ENCODE data around the gene ULBP1. TPM values are rescaled to one million over a fixed set of nuclear protein-coding genes. Genes with fewer than 3 reads are reported as not detected.
"Not testable (repeated sequence)": the region's sequence is repeated elsewhere in the genome, so short reads cannot be mapped to it uniquely, and the experiment has no call there.

Gene ULBP1
- total RNA-seq, 2 experiments from 2014 or later = 2.5 to 2.7 TPM

DNA sequence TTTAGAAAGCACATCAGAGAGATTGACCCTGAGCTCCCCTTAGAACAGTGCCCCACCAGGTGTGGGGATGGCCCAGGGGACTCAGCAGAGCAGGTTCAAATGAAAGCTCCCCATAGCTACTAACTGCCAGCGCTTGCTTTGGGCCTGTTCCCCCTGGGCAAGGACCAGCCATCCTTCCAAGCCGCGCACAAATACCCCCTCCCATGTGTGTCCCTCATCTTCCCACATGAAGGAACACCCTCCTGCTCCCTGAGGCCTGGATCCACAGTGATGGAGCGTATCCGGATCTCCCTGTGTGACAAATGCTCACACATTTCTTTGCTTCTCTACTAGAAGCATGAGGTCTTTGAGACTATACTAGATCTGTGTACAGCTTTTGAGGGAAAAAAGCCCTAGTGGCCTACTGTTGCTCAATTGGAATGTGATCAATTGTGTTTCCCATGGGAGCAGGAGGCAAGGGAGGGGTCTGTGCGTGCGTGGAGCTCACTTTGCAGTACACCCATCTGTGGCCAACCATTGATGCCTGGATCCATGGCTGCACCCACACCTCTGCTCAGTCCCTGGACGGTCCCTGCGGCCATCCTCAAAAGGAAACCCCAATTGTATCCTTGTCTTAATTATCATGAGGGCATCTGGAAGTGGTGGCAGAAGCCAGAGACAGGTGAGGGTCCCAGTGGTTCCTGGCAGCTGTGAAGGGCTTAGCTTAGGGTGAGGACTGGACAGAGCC is 39.4 kb upstream of the ULBP1 start:
- ChIA-PET POLR2A (no interaction called here), CTCF (interaction anchor here (0.9 to 2.3 kb wide), 9 partner anchors 11 to 149 kb away, joined by 3 to 9 read pairs (median 3); no protein-coding TSS in a partner anchor)
- TF ChIP-seq, protein P1, sequence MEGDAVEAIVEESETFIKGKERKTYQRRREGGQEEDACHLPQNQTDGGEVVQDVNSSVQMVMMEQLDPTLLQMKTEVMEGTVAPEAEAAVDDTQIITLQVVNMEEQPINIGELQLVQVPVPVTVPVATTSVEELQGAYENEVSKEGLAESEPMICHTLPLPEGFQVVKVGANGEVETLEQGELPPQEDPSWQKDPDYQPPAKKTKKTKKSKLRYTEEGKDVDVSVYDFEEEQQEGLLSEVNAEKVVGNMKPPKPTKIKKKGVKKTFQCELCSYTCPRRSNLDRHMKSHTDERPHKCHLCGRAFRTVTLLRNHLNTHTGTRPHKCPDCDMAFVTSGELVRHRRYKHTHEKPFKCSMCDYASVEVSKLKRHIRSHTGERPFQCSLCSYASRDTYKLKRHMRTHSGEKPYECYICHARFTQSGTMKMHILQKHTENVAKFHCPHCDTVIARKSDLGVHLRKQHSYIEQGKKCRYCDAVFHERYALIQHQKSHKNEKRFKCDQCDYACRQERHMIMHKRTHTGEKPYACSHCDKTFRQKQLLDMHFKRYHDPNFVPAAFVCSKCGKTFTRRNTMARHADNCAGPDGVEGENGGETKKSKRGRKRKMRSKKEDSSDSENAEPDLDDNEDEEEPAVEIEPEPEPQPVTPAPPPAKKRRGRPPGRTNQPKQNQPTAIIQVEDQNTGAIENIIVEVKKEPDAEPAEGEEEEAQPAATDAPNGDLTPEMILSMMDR (IDR thresholded peaks at IDR 0.05) = no peak
- ATAC-seq (no peak), DNase-seq (no peak)
- H3K9me3 Mint-ChIP-seq = no peaks in the 10 kb centered on the region
- no peak overlapping the region for H3K27ac Mint-ChIP-seq
- intact Hi-C loops (cut with micrococcal nuclease) = no loop called here
- H3K4me3 Mint-ChIP-seq = peak overlapping the region; percentile 11
- H3K36me3 Mint-ChIP-seq (ENCODE audit: low read depth) = no peaks in the 10 kb centered on the region
- peaks cover 79% of the 10 kb centered on the region for H3K27me3 Mint-ChIP-seq
- peaks cover 19% of the 10 kb centered on the region for H3K4me1 Mint-ChIP-seq (ENCODE audit: low read depth)

DNA sequence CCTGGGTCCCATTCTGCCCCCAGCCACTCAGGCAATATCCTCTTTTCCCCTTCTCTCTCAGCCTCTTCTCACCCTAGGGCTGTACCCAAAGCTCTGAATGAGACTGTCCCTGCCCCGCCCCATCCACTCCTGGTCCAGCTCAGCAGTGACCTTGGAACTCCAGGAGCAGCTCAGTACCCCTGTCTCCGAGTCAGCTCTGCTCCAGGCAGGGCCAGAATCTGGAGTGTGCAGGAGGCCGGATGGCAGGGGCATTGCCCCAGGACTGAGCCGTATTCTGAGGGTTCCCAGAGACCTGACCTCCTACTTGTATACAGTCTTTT is 38.9 kb upstream of the ULBP1 start:
- CTCF ChIA-PET = interaction anchor here (0.7 to 2.3 kb wide), 8 partner anchors 59 to 149 kb away, joined by 3 to 9 read pairs (median 4); no protein-coding TSS in a partner anchor
- Mint-ChIP-seq H3K4me3 (no peak overlapping the region), H3K9me3 (no peaks in the 10 kb centered on the region), H3K27me3 (peaks cover 83% of the 10 kb centered on the region), H3K4me1 (ENCODE audit: low read depth) (peaks cover 19% of the 10 kb centered on the region), H3K27ac (no peak overlapping the region), H3K36me3 (ENCODE audit: low read depth) (no peaks in the 10 kb centered on the region)
- TF ChIP-seq, protein P1 (IDR thresholded peaks at IDR 0.05) = no peak
- POLR2A ChIA-PET = no interaction called here
- intact Hi-C loops (cut with micrococcal nuclease) = no loop called here
- ATAC-seq = no peak
- no peak for DNase-seq

DNA sequence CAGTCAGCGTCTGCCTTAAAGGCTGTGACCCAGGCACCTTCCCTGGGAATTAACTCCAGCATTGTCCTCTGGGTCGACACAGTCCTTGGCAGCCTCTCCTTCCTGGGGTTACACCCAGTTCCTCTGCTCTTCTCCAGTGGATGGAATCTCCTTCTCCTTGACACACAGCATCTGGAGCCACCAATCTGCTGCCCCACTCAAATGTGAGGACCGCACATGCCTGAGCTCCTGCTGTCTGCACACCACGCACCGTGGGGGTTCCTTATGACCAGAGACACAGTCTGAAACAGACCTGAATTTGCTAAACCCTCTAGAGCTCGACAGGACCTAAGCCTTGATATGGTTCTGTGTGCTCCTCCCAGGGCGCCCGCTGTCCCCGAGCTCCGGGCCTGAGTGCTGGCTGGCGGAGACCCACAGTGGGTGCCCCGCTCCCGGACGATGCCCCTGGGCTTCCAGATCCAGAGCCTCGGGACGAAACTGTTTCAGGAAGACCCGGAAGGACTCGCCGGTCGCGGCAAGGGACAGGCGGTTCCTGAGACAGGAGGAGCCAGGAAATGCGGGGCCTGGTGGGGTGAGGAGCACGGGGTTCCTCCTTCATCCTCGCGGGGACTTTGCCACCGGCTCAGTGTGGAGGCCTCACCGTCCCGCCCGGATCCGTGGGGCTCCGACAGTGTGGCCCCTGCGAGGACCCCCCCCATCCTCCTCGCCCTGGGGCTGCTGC is 38.3 kb upstream of the ULBP1 start:
- DNase-seq = no peak
- H3K9me3 Mint-ChIP-seq = no peaks in the 10 kb centered on the region
- no peak for ATAC-seq
- TF ChIP-seq, protein P1 (IDR thresholded peaks at IDR 0.05) = no peak
- H3K4me3 Mint-ChIP-seq = no peak overlapping the region
- no peak overlapping the region for H3K27ac Mint-ChIP-seq
- ChIA-PET CTCF (interaction anchor here (0.6 to 2.3 kb wide), 7 partner anchors 57 to 123 kb away, joined by 3 to 8 read pairs (median 4); no protein-coding TSS in a partner anchor), POLR2A (no interaction called here)
- H3K4me1 Mint-ChIP-seq (ENCODE audit: low read depth) = peaks cover 19% of the 10 kb centered on the region
- H3K36me3 Mint-ChIP-seq (ENCODE audit: low read depth) = no peaks in the 10 kb centered on the region
- H3K27me3 Mint-ChIP-seq = peaks cover 85% of the 10 kb centered on the region
- intact Hi-C loops (cut with micrococcal nuclease) = no loop called here

DNA sequence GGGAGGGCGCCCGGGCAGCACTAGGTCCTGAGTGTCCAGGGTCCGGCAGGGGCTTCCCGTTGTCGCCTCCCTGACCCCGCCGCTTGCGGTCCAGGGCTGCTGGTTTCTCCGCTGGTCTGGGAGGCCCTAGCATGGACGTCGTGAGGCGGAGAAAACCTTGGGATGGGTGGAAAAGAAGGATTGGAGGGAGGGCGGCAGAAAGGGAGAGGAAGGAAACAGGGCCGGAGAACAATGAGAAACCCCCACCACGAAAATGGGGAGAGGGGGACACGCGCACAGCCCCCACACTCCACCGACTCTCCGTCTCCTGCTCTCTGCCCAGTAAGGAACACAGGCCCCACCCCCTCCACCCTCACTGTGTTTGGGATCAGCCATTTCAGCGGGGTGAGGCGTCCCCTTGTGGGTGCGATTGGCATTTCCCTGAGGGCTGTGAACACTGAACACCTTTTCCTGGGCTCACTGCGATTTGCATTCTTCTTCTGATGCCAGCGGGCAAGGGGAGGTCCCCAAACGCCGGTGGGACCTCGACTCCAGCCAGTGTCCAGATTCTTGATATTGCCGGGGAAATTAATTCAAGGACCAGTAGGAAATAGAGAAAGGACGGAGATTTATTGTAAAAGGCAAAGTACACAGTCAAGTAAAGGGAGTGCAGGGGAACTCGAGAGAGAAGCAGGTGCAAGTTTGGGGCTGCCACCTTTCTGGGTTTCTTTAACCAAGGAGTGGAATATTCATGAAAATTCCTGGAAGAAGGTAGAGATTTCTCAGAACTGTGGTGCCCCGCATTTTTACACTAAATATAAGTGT is 37.6 kb upstream of the ULBP1 start:
- Mint-ChIP-seq H3K4me3 (peak overlapping the region; percentile 32), H3K4me1 (ENCODE audit: low read depth) (peaks cover 19% of the 10 kb centered on the region), H3K27ac (no peak overlapping the region), H3K27me3 (peaks cover 84% of the 10 kb centered on the region), H3K9me3 (no peaks in the 10 kb centered on the region), H3K36me3 (ENCODE audit: low read depth) (no peaks in the 10 kb centered on the region)
- POLR2A ChIA-PET = no interaction called here
- DNase-seq (peak; percentile 93), ATAC-seq (peak; percentile 82)
- TF ChIP-seq, protein P1 (IDR thresholded peaks at IDR 0.05) = peak; percentile 75
- intact Hi-C loops (cut with micrococcal nuclease) = loop anchor here (2.0 kb wide), 1 partner anchor 91 kb away; no protein-coding TSS in a partner anchor
- CTCF ChIA-PET = interaction anchor here (0.6 to 1.1 kb wide), 4 partner anchors 57 to 97 kb away, joined by 3 to 8 read pairs (median 3); no protein-coding TSS in a partner anchor

DNA sequence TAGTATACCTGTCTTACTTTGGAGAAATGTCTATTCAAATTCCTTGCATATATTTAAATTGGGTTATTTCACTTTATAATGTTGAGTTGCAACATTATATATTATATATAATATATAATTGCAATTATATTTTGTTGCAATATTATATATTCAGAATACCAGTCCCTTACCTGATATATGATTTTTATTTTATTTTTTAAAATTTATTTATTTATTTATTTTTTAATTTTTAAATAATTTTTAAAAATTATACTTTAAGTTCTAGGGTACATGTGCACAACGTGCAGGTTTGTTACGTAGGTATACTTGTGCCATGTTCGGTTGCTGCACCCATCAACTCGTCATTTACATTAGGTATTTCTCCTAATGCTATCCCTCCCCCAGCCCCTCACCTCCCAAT is 36.7 kb upstream of the ULBP1 start:
- H3K4me3 Mint-ChIP-seq; DNase-seq; POLR2A ChIA-PET; ATAC-seq; H3K9me3 Mint-ChIP-seq; H3K36me3 Mint-ChIP-seq (ENCODE audit: low read depth); H3K27ac Mint-ChIP-seq: not testable (repeated sequence)
- CTCF ChIA-PET = interaction anchor here (0.8 to 0.9 kb wide), 2 partner anchors 90 to 97 kb away, joined by 3 read pairs; no protein-coding TSS in a partner anchor
- intact Hi-C loops (cut with micrococcal nuclease) = loop anchor here (2.0 kb wide), 1 partner anchor 92 kb away; no protein-coding TSS in a partner anchor
- Mint-ChIP-seq H3K27me3 (peaks cover 84% of the 10 kb centered on the region), H3K4me1 (ENCODE audit: low read depth) (peaks cover 19% of the 10 kb centered on the region)
